Breast epithelium (tissue), 4 donors: ENCODE measurements around the gene YLPM1. TPM values are rescaled to one million over a fixed set of nuclear protein-coding genes. Genes with fewer than 3 reads are reported as not detected.

Source experiments
- DNase-seq, 2 donors: peaks; one replicate each; pipeline ENCODE4 v3.0.0-alpha.2; 2019; ENCODE audit warnings: low spot score in 2 of 2
- H3K27ac ChIP-seq, 2 donors: fragments of 200-600 bp; sonication (generic) in 1 of 2; one replicate each; pipeline ENCODE4 v1.5.1; 2016 to 2019; ENCODE audit warnings: mild to moderate bottlenecking in 1 of 2
- H3K27me3 ChIP-seq, 2 donors: fragments of 200-600 bp; sonication (generic) in 1 of 2; one replicate each; pipeline versions ENCODE4 v1.5.1 to v1.6.0; 2017 to 2019; ENCODE audit warnings: control low read depth in 1 of 2, mild to moderate bottlenecking in 1 of 2
- H3K36me3 ChIP-seq: fragments of 200-600 bp; one replicate; pipeline ENCODE4 v1.5.1; 2019
- H3K4me1 ChIP-seq, 2 donors: fragments of 200-600 bp; sonication (generic); one replicate each; pipeline ENCODE4 v1.5.1; 2016 to 2019; ENCODE audit warnings: control low read depth in 1 of 2
- H3K4me3 ChIP-seq, 3 donors: fragments of 200-600 bp; sonication (generic); 1 replicate in 2 of 3; 2 replicates in 1 of 3; pipeline ENCODE4 v1.5.1; 2016 to 2019; ENCODE audit warnings: mild to moderate bottlenecking in 3 of 3, moderate library complexity in 2 of 3
- H3K9me3 ChIP-seq, 2 donors: fragments of 200-600 bp; sonication (generic) in 1 of 2; one replicate each; pipeline ENCODE4 v1.5.1; 2016 to 2019; ENCODE audit warnings: control low read depth in 1 of 2
- POLR2A ChIP-seq: fragments of 450-650 bp; IDR thresholded peaks from one replicate; pipeline ENCODE4 v1.6.1; 2016; ENCODE audit warnings: antibody characterized with exemption, mild to moderate bottlenecking, moderate library complexity
- POLR2AphosphoS5 ChIP-seq, 3 donors: sonication (generic); formaldehyde crosslinking; IDR thresholded peaks; one replicate each; pipeline ENCODE4 v1.6.1; 2017; ENCODE audit warnings: antibody characterized with exemption in 3 of 3
- intact Hi-C: fragments of 100-400 bp; cut with DNase I; formaldehyde crosslinking; loops from one replicate; pipeline ENCODE4 v1.15.1; 2023; ENCODE audit warnings: low total_unique reads
- total RNA-seq, 3 donors: library from RNA; depleted of rRNA; stranded (reverse); fragments of >200 nt; gene quantifications; one replicate each; pipeline ENCODE4 v1.1.0, GENCODE V29; 2016
- TF ChIP-seq, protein P1 (sequence below), 3 donors: fragments of 450-650 bp; IDR thresholded peaks; one replicate each; pipeline ENCODE4 v1.5.1; 2016 to 2017; ENCODE audit warnings: antibody characterized with exemption in 3 of 3, mild to moderate bottlenecking in 3 of 3, moderate library complexity in 3 of 3

Gene YLPM1
- total RNA-seq, 3 donors from 2014 or later, result 50.9 to 97.0 (median 79.6) TPM

DNA sequence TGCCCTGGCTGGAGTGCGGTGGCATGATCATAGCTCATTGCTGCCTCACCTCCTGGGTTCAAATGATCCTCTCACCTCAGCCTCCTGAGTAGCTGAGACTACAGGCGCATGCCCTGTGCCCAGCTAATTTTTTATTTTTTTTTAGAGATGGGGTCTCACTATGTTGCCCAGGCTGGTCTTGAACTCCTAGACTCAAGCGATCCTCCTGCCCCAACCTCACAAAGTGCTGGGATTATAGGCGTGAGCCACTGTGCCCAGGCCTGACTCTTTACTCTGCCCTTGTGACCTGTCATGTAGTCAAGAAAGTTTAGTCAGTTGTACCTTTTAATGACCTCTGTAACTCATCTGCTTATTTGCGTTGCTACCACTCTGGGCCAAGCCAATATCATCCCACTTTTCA, 57.2 kb downstream of the YLPM1 start:
- H3K4me3 ChIP-seq, result no peak overlapping the region
- H3K27me3 ChIP-seq, result no peaks in the 10 kb centered on the region
- H3K4me1 ChIP-seq, result no peaks in the 10 kb centered on the region
- no peaks in the 10 kb centered on the region for H3K9me3 ChIP-seq
- peaks cover 17% of the 10 kb centered on the region for H3K36me3 ChIP-seq
- intact Hi-C loops, result no loop called here
- H3K27ac ChIP-seq, result no peak overlapping the region
- no peak for DNase-seq
- TF ChIP-seq, protein P1, sequence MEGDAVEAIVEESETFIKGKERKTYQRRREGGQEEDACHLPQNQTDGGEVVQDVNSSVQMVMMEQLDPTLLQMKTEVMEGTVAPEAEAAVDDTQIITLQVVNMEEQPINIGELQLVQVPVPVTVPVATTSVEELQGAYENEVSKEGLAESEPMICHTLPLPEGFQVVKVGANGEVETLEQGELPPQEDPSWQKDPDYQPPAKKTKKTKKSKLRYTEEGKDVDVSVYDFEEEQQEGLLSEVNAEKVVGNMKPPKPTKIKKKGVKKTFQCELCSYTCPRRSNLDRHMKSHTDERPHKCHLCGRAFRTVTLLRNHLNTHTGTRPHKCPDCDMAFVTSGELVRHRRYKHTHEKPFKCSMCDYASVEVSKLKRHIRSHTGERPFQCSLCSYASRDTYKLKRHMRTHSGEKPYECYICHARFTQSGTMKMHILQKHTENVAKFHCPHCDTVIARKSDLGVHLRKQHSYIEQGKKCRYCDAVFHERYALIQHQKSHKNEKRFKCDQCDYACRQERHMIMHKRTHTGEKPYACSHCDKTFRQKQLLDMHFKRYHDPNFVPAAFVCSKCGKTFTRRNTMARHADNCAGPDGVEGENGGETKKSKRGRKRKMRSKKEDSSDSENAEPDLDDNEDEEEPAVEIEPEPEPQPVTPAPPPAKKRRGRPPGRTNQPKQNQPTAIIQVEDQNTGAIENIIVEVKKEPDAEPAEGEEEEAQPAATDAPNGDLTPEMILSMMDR (IDR thresholded peaks at IDR 0.05), result no peak
- TF ChIP-seq POLR2A, result no peak
- no peak for TF ChIP-seq POLR2AphosphoS5 (IDR thresholded peaks at IDR 0.05)

DNA sequence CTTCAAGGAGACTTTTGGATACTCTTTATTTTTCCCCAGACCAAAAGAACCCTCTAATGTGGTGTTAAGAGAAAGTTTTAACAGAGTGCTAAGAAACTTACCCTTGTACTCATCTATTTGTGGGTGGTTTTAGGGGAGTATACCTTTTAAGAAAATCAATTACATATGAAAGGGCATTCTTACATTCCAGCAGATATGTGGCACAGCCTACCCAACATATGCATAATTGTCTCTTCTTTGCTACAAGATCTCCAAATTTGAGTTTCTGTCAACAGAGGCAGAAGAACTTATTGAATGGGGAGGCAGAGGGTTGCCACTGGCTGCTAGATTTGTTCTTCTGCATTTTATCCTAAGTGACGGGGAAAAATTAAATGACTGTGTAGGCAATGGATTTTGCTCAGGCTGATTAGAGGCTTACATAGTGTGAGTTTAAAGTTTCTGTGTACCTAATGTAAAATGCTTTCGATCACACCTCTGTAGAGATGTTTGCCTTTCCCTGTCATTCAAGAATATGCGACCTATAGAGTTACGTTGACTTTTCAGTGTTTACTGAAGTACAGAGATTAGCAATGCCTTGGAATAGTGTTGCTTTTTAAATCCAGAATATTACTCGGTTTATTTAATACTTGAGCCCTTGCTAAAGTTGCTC, 58.3 kb downstream of the YLPM1 start:
- H3K36me3 ChIP-seq, result peaks cover 17% of the 10 kb centered on the region

DNA sequence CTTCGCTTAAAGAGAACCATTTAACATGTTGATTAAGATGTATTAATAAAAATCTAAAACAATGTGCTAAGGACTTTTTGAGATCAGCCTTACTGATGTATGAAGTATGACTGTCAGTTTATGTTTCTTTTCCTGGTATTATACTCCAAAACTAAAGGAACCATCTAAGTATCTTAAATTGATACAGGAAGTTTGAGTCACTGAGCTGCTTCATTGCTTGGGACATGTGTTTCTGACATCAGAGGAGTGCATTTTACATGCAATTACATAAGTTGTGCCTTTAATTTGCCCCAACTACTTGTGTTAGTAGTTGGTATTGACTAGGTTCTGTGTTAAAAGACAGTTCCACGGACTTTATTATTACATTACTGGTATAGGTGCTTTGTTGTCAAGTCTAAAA, 61.9 kb downstream of the YLPM1 start:
- Histone ChIP-seq H3K4me3 (no peak overlapping the region), H3K36me3 (peaks cover 9% of the 10 kb centered on the region), H3K4me1 (no peaks in the 10 kb centered on the region), H3K27me3 (no peaks in the 10 kb centered on the region), H3K9me3 (no peaks in the 10 kb centered on the region), H3K27ac (no peak overlapping the region)
- intact Hi-C loops, result no loop called here
- DNase-seq, result no peak
- no peak for TF ChIP-seq POLR2A
- TF ChIP-seq, protein P1 (IDR thresholded peaks at IDR 0.05), result no peak
- no peak for TF ChIP-seq POLR2AphosphoS5 (IDR thresholded peaks at IDR 0.05)

More for the DNA sequence above, 58.3 kb downstream of the YLPM1 start:
- TF ChIP-seq POLR2A (no peak), POLR2AphosphoS5 (IDR thresholded peaks at IDR 0.05) (no peak)
- TF ChIP-seq, protein P1 (IDR thresholded peaks at IDR 0.05), result no peak
- no peak overlapping the region for H3K4me3 ChIP-seq
- H3K27ac ChIP-seq, result no peak overlapping the region
- no peaks in the 10 kb centered on the region for H3K4me1 ChIP-seq
- H3K9me3 ChIP-seq, result no peaks in the 10 kb centered on the region
- H3K27me3 ChIP-seq, result no peaks in the 10 kb centered on the region
- intact Hi-C loops, result no loop called here
- DNase-seq, result no peak

DNA sequence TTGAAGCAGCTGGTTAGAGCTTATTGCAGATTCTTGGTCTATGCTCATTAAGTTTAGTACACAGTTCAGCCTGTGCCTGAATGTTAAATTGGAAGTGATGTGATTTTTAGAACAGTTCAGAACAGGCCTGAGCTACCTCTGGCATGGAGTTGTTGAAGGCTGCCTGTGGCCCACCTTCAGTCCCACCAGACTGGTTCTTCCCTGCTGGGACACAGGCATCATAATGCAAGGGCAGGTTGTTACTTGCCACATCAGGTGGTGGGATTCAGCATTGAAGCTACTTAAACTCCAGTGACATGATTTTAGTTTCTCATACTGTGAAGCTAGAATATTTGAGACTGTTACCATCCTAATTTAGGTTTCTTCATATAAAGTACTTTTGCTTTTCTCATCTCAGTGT, 63.5 kb downstream of the YLPM1 start:
- H3K9me3 ChIP-seq, result no peaks in the 10 kb centered on the region
- peaks cover under 1% of the 10 kb centered on the region for H3K36me3 ChIP-seq
- intact Hi-C loops, result no loop called here
- no peaks in the 10 kb centered on the region for H3K27me3 ChIP-seq
- DNase-seq, result no peak
- TF ChIP-seq POLR2AphosphoS5 (IDR thresholded peaks at IDR 0.05), result no peak
- no peak for TF ChIP-seq POLR2A
- TF ChIP-seq, protein P1 (IDR thresholded peaks at IDR 0.05), result no peak
- no peaks in the 10 kb centered on the region for H3K4me1 ChIP-seq
- no peak overlapping the region for H3K4me3 ChIP-seq
- no peak overlapping the region for H3K27ac ChIP-seq

DNA sequence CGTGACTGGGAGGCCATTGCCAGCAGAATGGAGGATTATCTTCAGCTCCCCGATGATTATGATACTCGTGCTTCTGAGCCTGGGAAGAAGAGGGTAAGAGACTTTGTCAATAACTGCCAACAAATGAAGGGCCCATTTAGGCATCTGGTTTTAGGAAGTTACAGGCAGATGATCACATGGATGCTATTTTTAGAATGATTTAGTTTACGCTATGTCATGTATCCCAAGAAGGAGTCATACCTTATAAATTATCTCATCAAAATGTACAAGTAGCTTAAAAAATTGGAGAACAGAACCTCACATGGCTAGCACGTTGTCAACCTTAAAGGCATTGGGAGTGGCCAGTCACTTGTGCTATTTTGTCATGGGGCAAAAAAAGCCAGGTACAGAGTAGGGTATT, 66.1 kb downstream of the YLPM1 start:
- intact Hi-C loops, result no loop called here
- TF ChIP-seq POLR2AphosphoS5 (IDR thresholded peaks at IDR 0.05) (no peak), POLR2A (no peak)
- TF ChIP-seq, protein P1 (IDR thresholded peaks at IDR 0.05), result no peak
- Histone ChIP-seq H3K36me3 (no peaks in the 10 kb centered on the region), H3K9me3 (no peaks in the 10 kb centered on the region), H3K4me3 (no peak overlapping the region), H3K4me1 (no peaks in the 10 kb centered on the region), H3K27me3 (no peaks in the 10 kb centered on the region), H3K27ac (no peak overlapping the region)
- no peak for DNase-seq
